ENCODE results near the gene NCKAP5.
A peak's percentile ranks its signal among the peaks of the same experiment; 100 is the strongest.

NCKAP5 gene

DNA sequence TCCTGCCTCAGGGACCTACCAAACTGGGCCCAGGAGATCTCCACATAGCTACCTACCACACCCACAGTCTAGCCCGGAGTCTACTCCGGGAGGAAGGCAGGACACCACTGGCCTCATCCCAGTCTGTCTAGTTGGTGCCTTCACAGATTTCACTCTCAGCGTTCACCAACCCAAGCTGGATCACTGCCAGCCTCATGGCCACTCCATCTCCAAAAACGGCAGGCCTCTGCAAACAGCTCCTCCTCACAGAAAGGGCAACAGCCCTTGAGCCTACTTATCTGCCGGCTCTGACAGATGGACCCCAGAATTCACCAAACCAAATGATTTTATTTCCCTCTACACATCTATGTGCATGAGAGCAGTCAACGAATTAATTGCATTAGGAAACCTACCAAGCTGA lies 61.3 kb downstream of the NCKAP5 start:
- in situ Hi-C loops (cut with HindIII; ENCODE audit: low sequenced_read_pairs): no loop called here
- H3K4me3 ChIP-seq (ENCODE audit: low read depth, low read length): no peak overlapping the region
- TF ChIP-seq, protein P1, sequence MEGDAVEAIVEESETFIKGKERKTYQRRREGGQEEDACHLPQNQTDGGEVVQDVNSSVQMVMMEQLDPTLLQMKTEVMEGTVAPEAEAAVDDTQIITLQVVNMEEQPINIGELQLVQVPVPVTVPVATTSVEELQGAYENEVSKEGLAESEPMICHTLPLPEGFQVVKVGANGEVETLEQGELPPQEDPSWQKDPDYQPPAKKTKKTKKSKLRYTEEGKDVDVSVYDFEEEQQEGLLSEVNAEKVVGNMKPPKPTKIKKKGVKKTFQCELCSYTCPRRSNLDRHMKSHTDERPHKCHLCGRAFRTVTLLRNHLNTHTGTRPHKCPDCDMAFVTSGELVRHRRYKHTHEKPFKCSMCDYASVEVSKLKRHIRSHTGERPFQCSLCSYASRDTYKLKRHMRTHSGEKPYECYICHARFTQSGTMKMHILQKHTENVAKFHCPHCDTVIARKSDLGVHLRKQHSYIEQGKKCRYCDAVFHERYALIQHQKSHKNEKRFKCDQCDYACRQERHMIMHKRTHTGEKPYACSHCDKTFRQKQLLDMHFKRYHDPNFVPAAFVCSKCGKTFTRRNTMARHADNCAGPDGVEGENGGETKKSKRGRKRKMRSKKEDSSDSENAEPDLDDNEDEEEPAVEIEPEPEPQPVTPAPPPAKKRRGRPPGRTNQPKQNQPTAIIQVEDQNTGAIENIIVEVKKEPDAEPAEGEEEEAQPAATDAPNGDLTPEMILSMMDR (IDR thresholded peaks at IDR 0.05; ENCODE audit: low read depth, low read length, missing control alignments): no peak
- no peak for DNase-seq (ENCODE audit: low read depth)

DNA sequence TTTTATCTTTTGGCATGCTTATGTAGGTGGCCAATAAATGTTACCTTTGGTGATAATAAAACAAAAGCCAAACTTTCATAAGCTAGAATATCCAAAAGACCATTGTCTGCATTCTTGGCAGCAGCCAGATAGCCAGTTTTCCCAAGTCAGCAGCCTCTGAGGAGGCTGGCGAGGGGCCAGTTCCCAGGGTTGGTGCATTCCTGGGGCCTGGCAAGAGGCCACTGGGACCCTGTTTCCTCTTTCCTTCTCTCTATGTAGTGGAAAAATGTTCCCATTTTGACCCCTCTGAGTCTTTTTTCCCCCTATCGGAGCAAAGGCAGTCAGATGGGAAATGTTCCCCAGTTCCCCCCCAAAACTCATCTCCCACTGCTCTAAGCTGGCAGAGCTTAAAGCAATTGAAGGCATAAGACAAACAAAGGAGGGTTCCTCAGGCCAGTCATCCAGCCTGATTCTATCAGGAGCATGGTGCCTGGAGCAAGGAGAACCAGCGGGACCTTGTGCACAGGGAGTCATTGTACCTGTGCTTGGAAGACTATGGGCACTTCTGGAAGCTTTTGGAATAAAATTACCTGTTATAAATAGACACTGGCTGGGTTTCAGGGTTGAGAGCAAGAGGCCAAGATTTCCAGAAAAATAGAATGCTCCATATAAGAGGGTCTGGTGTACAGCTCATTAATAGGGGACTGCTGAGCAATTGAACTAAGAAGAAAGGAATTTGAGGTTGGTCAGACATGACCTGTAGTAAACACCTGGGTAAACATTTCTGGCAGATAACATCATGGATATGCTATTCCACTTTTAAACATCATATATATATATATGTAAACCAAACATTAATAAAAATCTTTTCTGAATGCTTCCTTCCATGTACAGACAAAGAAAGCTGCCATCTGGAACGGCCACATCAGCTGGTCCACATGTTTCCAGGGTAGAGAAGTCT lies 63.4 kb downstream of the NCKAP5 start:
- peak; percentile 76 for DNase-seq (ENCODE audit: low read depth)
- no peak overlapping the region for H3K4me3 ChIP-seq (ENCODE audit: low read depth, low read length)
- in situ Hi-C loops (cut with HindIII; ENCODE audit: low sequenced_read_pairs): no loop called here
- TF ChIP-seq, protein P1 (IDR thresholded peaks at IDR 0.05; ENCODE audit: low read depth, low read length, missing control alignments): no peak

DNA sequence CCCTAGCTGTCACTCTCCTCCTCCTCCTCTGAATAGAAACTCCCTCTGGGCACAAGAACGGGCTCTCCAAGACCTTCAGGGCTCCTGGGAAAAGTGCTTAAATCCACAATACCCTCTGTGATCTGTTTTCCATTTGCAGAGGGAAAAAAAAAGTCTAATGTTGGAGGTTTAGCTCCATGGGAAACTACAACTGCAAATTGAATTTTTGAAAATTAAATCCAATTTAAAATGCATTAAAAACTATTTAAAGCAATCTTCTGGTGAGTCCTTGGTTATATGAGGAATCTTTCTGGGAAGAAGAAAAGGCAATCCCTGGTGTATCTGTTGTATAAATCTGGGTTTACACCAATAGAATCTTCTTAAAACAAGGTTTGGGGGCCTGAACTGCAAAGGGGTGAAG lies 64.3 kb downstream of the NCKAP5 start:
- H3K4me3 ChIP-seq (ENCODE audit: low read depth, low read length): no peak overlapping the region
- TF ChIP-seq, protein P1 (IDR thresholded peaks at IDR 0.05; ENCODE audit: low read depth, low read length, missing control alignments): no peak
- DNase-seq (ENCODE audit: low read depth): no peak
- in situ Hi-C loops (cut with HindIII; ENCODE audit: low sequenced_read_pairs): no loop called here

DNA sequence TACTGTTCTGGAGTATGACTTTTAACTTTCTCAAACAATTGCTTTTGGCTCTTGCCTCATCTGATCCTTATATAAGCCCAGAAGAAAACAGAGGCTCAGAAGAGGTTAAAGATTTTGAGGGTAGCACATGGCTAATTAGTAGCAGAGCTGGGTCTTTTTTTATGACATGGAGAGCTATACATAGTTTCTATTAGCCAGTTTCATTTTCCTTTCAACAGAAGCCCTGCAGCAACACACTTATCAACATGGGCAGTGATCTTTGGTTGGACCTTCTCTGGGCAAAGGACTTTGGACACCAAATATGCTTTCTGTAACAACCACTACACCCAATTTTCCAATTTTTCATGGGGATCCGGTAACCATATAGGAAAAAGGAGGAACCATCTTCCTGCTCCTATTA lies 64.9 kb downstream of the NCKAP5 start:
- in situ Hi-C loops (cut with HindIII; ENCODE audit: low sequenced_read_pairs): no loop called here
- no peak overlapping the region for H3K4me3 ChIP-seq (ENCODE audit: low read depth, low read length)
- TF ChIP-seq, protein P1 (IDR thresholded peaks at IDR 0.05; ENCODE audit: low read depth, low read length, missing control alignments): no peak
- DNase-seq (ENCODE audit: low read depth): no peak

DNA sequence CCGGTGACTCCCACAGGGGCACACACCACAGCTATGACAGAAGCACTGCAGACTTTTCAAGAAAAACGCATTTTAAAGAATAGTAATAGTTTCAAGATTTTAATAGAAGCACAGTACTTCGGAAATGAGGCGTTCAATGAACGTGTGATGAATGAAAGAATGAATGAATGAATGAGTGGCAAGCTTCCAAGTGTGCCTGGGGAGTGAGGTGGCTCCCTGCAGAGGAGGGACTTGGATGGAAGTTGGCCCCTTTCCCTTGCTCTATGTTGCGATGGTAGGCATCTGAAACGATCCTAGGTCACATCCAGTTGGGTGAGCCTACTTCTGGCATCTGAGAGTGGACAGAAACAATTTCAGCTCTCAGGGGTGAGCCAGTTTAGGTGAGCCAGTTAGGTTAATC lies 65.6 kb downstream of the NCKAP5 start:
- in situ Hi-C loops (cut with HindIII; ENCODE audit: low sequenced_read_pairs): no loop called here
- TF ChIP-seq, protein P1 (IDR thresholded peaks at IDR 0.05; ENCODE audit: low read depth, low read length, missing control alignments): no peak
- DNase-seq (ENCODE audit: low read depth): no peak
- no peak overlapping the region for H3K4me3 ChIP-seq (ENCODE audit: low read depth, low read length)

DNA sequence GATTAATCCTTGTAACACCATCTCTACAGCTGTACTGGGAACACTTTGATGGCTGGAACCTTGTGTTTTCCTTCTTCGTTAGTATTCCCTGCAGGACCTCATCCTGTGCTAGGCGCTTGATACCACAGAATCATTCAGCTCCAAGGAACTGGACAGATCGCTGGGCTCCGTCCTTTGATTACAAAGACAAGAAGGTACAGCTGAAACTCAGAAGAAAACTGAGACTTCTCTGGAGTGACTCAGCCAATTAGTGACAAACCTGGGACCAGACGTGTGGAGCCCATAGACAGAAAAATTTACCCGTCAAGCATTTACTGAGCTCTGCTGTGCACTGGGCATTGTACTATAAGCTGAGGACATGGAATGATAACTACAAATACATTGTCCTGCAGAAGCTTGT lies 67.3 kb downstream of the NCKAP5 start:
- H3K4me3 ChIP-seq (ENCODE audit: low read depth, low read length): no peak overlapping the region
- no peak for DNase-seq (ENCODE audit: low read depth)
- in situ Hi-C loops (cut with HindIII; ENCODE audit: low sequenced_read_pairs): no loop called here
- TF ChIP-seq, protein P1 (IDR thresholded peaks at IDR 0.05; ENCODE audit: low read depth, low read length, missing control alignments): no peak
